ENCODE data around the gene LCE1A.
A peak's percentile ranks its signal among the peaks of the same experiment; 100 is the strongest.

LCE1A gene

GRCh38 chr1:152870831-152871730, 43.8 kb downstream of the LCE1A start:
- peak in 1 of 2 experiments; percentile 3 for DNase-seq

GRCh38 chr1:152871731-152872126, 44.5 kb downstream of the LCE1A start:
- DNase-seq = no peak

DNA sequence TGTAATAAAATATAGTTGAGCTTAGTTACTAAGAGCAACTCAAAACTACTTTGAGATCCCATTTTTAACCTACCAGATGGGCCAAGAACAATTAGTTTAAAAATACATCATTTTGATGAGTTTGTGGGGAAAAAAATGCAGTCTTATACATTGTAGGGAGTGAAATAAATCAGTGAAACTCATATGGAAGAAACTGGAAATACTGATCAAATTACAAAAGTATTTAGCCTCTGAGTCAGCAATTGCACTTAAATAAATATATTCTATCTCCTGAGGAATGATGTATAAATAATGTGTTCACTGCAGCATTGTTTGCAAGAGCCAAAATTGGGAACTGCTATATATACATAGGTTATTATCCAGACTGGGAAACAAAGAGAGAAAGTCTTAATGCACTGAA, 46.2 kb downstream of the LCE1A start:
- DNase-seq = no peak

DNA sequence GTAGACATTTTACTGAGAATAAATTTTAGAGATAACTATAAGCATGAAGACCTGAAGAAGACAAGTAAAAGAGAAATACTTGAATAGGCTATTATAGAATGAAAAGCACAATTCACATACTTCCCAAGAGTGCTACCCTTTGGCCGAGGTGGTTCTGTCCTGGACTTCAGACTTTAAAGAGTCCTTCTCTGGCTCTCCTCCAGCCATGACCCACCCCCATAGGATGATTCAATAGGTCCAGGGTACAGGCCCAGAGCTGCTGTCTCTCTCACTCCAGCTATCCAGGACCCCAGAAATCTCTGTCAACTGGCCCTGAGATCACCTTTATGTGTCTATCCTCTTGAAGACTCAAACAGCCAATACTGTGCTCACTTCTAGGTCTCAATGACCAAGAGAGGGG, 49.6 kb downstream of the LCE1A start:
- DNase-seq = no peak
